ENCODE results near the gene PRODH2. TPM values are rescaled to one million over a fixed set of nuclear protein-coding genes. Genes with fewer than 3 reads are reported as not detected.

PRODH2 gene
- total RNA-seq, 1 experiment from 2014 or later = not detected

DNA sequence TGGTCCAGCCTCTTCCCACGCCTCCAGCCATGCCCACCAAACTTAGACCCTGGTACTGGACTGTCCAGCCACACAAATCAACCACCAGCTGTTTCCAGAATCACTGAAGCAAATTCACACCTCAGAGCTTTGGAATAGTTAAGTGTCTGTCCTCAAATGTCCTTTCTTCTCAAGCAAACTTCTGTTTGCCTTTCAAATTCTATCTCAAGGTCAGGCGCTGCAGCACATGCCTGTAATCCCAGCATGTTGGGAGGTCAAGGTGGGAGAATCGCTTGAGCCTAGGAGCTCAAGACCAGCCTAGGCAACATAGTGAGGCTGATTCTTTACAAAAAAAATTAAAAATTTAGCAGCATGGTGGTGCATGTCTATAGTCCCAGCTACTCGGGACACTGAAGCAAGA, 19.4 kb upstream of the PRODH2 start:
- Histone ChIP-seq H3K4me2 (ENCODE audit: low read length) (no peak overlapping the region), H3K27me3 (ENCODE audit: low read length) (peaks cover 39% of the 10 kb centered on the region), H3K4me1 (ENCODE audit: insufficient read depth, low read length) (no peaks in the 10 kb centered on the region), H3K27ac (ENCODE audit: low read length) (no peak overlapping the region), H4K20me1 (ENCODE audit: low read length) (no peaks in the 10 kb centered on the region), H3K9me2 (replicated peaks; ENCODE audit: low read length) (no peaks in the 10 kb centered on the region), H3K9ac (ENCODE audit: low read length) (no peak overlapping the region), H2AFZ (ENCODE audit: low read length) (no peak overlapping the region), H3F3A (ENCODE audit: low read length, unreplicated experiment) (no peaks in the 10 kb centered on the region), H3K4me3 (ENCODE audit: low read length) (no peak overlapping the region), H3K9me3 (ENCODE audit: low read length) (no peaks in the 10 kb centered on the region), H3K36me3 (ENCODE audit: low read depth, low read length) (no peaks in the 10 kb centered on the region), H3K79me2 (ENCODE audit: low read length) (no peaks in the 10 kb centered on the region)
- ChIA-PET POLR2A (ENCODE audit: unreplicated experiment) (no interaction called here), CTCF (no interaction called here)
- DNase-seq (no peak), ATAC-seq (no peak)
- TF ChIP-seq, protein P1, sequence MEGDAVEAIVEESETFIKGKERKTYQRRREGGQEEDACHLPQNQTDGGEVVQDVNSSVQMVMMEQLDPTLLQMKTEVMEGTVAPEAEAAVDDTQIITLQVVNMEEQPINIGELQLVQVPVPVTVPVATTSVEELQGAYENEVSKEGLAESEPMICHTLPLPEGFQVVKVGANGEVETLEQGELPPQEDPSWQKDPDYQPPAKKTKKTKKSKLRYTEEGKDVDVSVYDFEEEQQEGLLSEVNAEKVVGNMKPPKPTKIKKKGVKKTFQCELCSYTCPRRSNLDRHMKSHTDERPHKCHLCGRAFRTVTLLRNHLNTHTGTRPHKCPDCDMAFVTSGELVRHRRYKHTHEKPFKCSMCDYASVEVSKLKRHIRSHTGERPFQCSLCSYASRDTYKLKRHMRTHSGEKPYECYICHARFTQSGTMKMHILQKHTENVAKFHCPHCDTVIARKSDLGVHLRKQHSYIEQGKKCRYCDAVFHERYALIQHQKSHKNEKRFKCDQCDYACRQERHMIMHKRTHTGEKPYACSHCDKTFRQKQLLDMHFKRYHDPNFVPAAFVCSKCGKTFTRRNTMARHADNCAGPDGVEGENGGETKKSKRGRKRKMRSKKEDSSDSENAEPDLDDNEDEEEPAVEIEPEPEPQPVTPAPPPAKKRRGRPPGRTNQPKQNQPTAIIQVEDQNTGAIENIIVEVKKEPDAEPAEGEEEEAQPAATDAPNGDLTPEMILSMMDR (conservative IDR thresholded peaks at IDR 0.05; ENCODE audit: low read depth, low read length) = no peak
- TF ChIP-seq EZH2 (IDR thresholded peaks at IDR 0.05; ENCODE audit: low read length, unreplicated experiment) = no peak
- no peak for TF ChIP-seq EZH2phosphoT487 (IDR thresholded peaks at IDR 0.05; ENCODE audit: borderline replicate concordance, low read length)
- BruUV-seq (replicated peaks) = no TSS peak
- intact Hi-C loops (cut with micrococcal nuclease) = no loop called here

GRCh38 chr19:35830986-35831385, 18.3 kb upstream of the PRODH2 start:
- no peaks in the 10 kb centered on the region for H3K4me1 ChIP-seq (ENCODE audit: insufficient read depth, low read length)
- intact Hi-C loops (cut with micrococcal nuclease) = no loop called here
- TF ChIP-seq EZH2 (IDR thresholded peaks at IDR 0.05; ENCODE audit: low read length, unreplicated experiment) (no peak), EZH2phosphoT487 (IDR thresholded peaks at IDR 0.05; ENCODE audit: borderline replicate concordance, low read length) (no peak)
- TF ChIP-seq, protein P1 (conservative IDR thresholded peaks at IDR 0.05; ENCODE audit: low read depth, low read length) = no peak
- H3K9me2 ChIP-seq (replicated peaks; ENCODE audit: low read length) = no peaks in the 10 kb centered on the region
- no TSS peak for BruUV-seq (replicated peaks)
- H3F3A ChIP-seq (ENCODE audit: low read length, unreplicated experiment) = no peaks in the 10 kb centered on the region
- DNase-seq = no peak
- no peak overlapping the region for H3K4me2 ChIP-seq (ENCODE audit: low read length)
- H3K27me3 ChIP-seq (ENCODE audit: low read length) = peaks cover 35% of the 10 kb centered on the region
- H3K9ac ChIP-seq (ENCODE audit: low read length) = no peak overlapping the region
- ChIA-PET POLR2A (ENCODE audit: unreplicated experiment) (no interaction called here), CTCF (no interaction called here)
- H2AFZ ChIP-seq (ENCODE audit: low read length) = no peak overlapping the region
- no peaks in the 10 kb centered on the region for H3K36me3 ChIP-seq (ENCODE audit: low read depth, low read length)
- no peaks in the 10 kb centered on the region for H4K20me1 ChIP-seq (ENCODE audit: low read length)
- H3K79me2 ChIP-seq (ENCODE audit: low read length) = no peaks in the 10 kb centered on the region
- no peak overlapping the region for H3K4me3 ChIP-seq (ENCODE audit: low read length)
- H3K9me3 ChIP-seq (ENCODE audit: low read length) = no peaks in the 10 kb centered on the region
- no peak for ATAC-seq
- no peak overlapping the region for H3K27ac ChIP-seq (ENCODE audit: low read length)

DNA sequence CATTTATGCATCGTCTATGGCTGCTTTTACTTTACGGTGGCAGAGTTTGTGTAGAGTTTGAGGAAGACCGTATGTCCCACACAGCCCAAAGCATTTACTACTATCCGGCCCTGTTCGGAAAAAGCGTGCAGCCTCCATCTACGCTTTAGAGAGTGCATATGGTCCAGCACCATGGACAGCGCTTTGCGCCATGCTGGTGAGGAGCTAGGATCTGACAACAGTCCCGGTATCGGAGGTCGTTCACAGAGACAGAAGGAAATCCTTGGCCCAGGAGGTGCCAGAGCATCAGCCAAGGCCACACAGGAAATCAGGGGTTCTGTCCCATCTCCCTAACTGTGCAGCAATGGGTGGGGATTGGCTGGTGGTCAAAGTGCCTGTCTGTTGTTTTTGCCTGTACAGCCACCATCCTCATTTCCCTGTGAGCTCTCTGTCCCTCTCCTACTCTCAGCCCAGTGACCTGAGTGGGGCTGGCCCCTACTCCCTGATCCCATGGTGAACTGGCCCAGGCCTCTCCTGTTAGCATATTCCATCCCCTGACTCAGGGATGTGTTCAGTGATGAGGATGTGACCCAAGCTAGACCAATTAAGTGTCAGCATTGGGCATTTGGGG, 16.2 kb upstream of the PRODH2 start:
- Histone ChIP-seq H2AFZ (ENCODE audit: low read length) (no peak overlapping the region), H4K20me1 (ENCODE audit: low read length) (no peaks in the 10 kb centered on the region), H3K4me2 (ENCODE audit: low read length) (no peak overlapping the region), H3K9ac (ENCODE audit: low read length) (no peak overlapping the region), H3K27me3 (ENCODE audit: low read length) (peaks cover 27% of the 10 kb centered on the region), H3K36me3 (ENCODE audit: low read depth, low read length) (no peaks in the 10 kb centered on the region), H3K9me2 (replicated peaks; ENCODE audit: low read length) (no peaks in the 10 kb centered on the region), H3K4me1 (ENCODE audit: insufficient read depth, low read length) (no peaks in the 10 kb centered on the region), H3K4me3 (ENCODE audit: low read length) (no peak overlapping the region), H3F3A (ENCODE audit: low read length, unreplicated experiment) (no peaks in the 10 kb centered on the region), H3K9me3 (ENCODE audit: low read length) (no peaks in the 10 kb centered on the region), H3K79me2 (ENCODE audit: low read length) (no peaks in the 10 kb centered on the region), H3K27ac (ENCODE audit: low read length) (no peak overlapping the region)
- ATAC-seq (peak; percentile 51; the same call in 1 of the 2 replicates), DNase-seq (peak; percentile 61)
- POLR2A ChIA-PET (ENCODE audit: unreplicated experiment) = no interaction called here
- intact Hi-C loops (cut with micrococcal nuclease) = loop anchor here (10.0 kb wide), 1 partner anchor 134 kb away; no protein-coding TSS in a partner anchor
- TF ChIP-seq, protein P1 (conservative IDR thresholded peaks at IDR 0.05; ENCODE audit: low read depth, low read length) = no peak
- TF ChIP-seq EZH2 (IDR thresholded peaks at IDR 0.05; ENCODE audit: low read length, unreplicated experiment) = no peak
- CTCF ChIA-PET = interaction anchor here (0.6 to 1.0 kb wide), 2 partner anchors 39 to 53 kb away, joined by 3 read pairs; partner anchors contain the start of gene APLP1
- no TSS peak for BruUV-seq (replicated peaks)

Data from PC-3 (cell line).